H9 (cell line): ENCODE measurements around the gene FOXB1. TPM values are rescaled to one million over a fixed set of nuclear protein-coding genes. Genes with fewer than 3 reads are reported as not detected.

Source experiments
- DNase-seq: peaks from one replicate; pipeline ENCODE4 v3.0.0-alpha.2; 2017
- H2AFZ ChIP-seq: one replicate; pipeline ENCODE4 v1.6.1; 2013; ENCODE audit warnings: mild to moderate bottlenecking, low read length, control low read depth, moderate library complexity
- H2AK5ac ChIP-seq: 2 replicates; pipeline ENCODE4 v1.6.1; 2013; ENCODE audit warnings: low read length, control low read depth, mixed read lengths; ENCODE audit not compliant: insufficient read length
- H2BK120ac ChIP-seq: one replicate; pipeline ENCODE4 v1.6.1; 2013; ENCODE audit warnings: low read depth, mild to moderate bottlenecking, low read length, control low read depth, inconsistent platforms; ENCODE audit not compliant: poor library complexity, severe bottlenecking
- H2BK12ac ChIP-seq: 2 replicates; pipeline ENCODE4 v1.6.1; 2013; ENCODE audit warnings: low read length, control low read depth, mixed read lengths, low read depth; ENCODE audit not compliant: insufficient read length
- H2BK15ac ChIP-seq: 2 replicates; pipeline ENCODE4 v1.6.1; 2013; ENCODE audit warnings: low read depth, low read length, control low read depth
- H2BK20ac ChIP-seq: one replicate; pipeline ENCODE4 v1.6.1; 2013; ENCODE audit warnings: low read depth, mild to moderate bottlenecking, low read length, control low read depth, inconsistent platforms; ENCODE audit not compliant: poor library complexity, severe bottlenecking
- H2BK5ac ChIP-seq: 2 replicates; pipeline ENCODE4 v1.6.1; 2013; ENCODE audit warnings: low read length, control low read depth, mixed read lengths; ENCODE audit not compliant: insufficient read length
- H3K14ac ChIP-seq: 2 replicates; pipeline ENCODE4 v1.6.1; 2013; ENCODE audit warnings: low read length, control low read depth; ENCODE audit not compliant: insufficient read depth
- H3K18ac ChIP-seq: 2 replicates; pipeline ENCODE4 v1.6.1; 2013; ENCODE audit warnings: low read depth, mild to moderate bottlenecking, mixed read lengths, low read length, control low read depth; ENCODE audit not compliant: insufficient read length
- H3K23ac ChIP-seq: 2 replicates; pipeline ENCODE4 v1.6.1; 2013; ENCODE audit warnings: low read length, control low read depth, mixed read lengths, low read depth; ENCODE audit not compliant: insufficient read length
- H3K23me2 ChIP-seq: 2 replicates; pipeline ENCODE4 v1.6.1; 2013; ENCODE audit warnings: low read depth, mild to moderate bottlenecking, mixed read lengths, low read length, control low read depth; ENCODE audit not compliant: insufficient read length, poor library complexity, severe bottlenecking
- H3K27ac ChIP-seq: 2 replicates; pipeline ENCODE4 v1.5.1; 2013; ENCODE audit warnings: low read length, control low read depth, mixed read lengths, low read depth; ENCODE audit not compliant: insufficient read length
- H3K27me3 ChIP-seq: 2 replicates; pipeline ENCODE4 v1.6.1; 2013; ENCODE audit warnings: low read length, control low read depth, inconsistent platforms; ENCODE audit not compliant: insufficient read depth
- H3K4ac ChIP-seq: 2 replicates; pipeline ENCODE4 v1.6.1; 2013; ENCODE audit warnings: low read depth, mild to moderate bottlenecking, control low read depth, inconsistent platforms, low read length, moderate library complexity
- H3K4me1 ChIP-seq: 2 replicates; pipeline ENCODE4 v1.6.1; 2013; ENCODE audit warnings: low read length, control low read depth, inconsistent platforms; ENCODE audit not compliant: insufficient read depth
- H3K4me2 ChIP-seq: 2 replicates; pipeline ENCODE4 v1.6.1; 2013; ENCODE audit warnings: low read length, control low read depth, mixed read lengths; ENCODE audit not compliant: insufficient read length, insufficient read depth
- H3K56ac ChIP-seq: 2 replicates; pipeline ENCODE4 v1.6.1; 2013; ENCODE audit warnings: low read depth, mild to moderate bottlenecking, mixed read lengths, low read length, control low read depth; ENCODE audit not compliant: insufficient read length
- H3K79me1 ChIP-seq: 2 replicates; pipeline ENCODE4 v1.6.1; 2013; ENCODE audit warnings: low read depth, mild to moderate bottlenecking, moderate library complexity, low read length, control low read depth, inconsistent platforms; ENCODE audit not compliant: insufficient read depth, poor library complexity, severe bottlenecking
- H3K79me2 ChIP-seq: 2 replicates; pipeline ENCODE4 v1.6.1; 2013; ENCODE audit warnings: low read length, control low read depth, inconsistent platforms; ENCODE audit not compliant: insufficient read depth
- H3K9ac ChIP-seq: 2 replicates; pipeline ENCODE4 v1.6.1; 2013; ENCODE audit warnings: low read length, control low read depth, mixed read lengths; ENCODE audit not compliant: insufficient read length; ENCODE audit errors: extremely low read depth
- H3K9me3 ChIP-seq: one replicate; pipeline ENCODE4 v1.6.1; 2013; ENCODE audit warnings: low read depth, low read length, inconsistent platforms; ENCODE audit not compliant: control insufficient read depth
- H3T11ph ChIP-seq: one replicate; pipeline ENCODE4 v1.6.1; 2013; ENCODE audit warnings: mild to moderate bottlenecking, low read length, control low read depth, inconsistent platforms
- H4K20me1 ChIP-seq: one replicate; pipeline ENCODE4 v1.6.1; 2013; ENCODE audit not compliant: control insufficient read depth, insufficient read length, insufficient read depth
- H4K5ac ChIP-seq: 2 replicates; pipeline ENCODE4 v1.6.1; 2013; ENCODE audit warnings: low read depth, mild to moderate bottlenecking, mixed read lengths, low read length, control low read depth; ENCODE audit not compliant: insufficient read length
- H4K8ac ChIP-seq: replicated peaks from 2 replicates; pipeline ENCODE4 v1.6.1; 2013; ENCODE audit warnings: low read length, control low read depth, mixed read lengths, low read depth; ENCODE audit not compliant: insufficient read length
- H4K91ac ChIP-seq: 2 replicates; pipeline ENCODE4 v1.6.1; 2013; ENCODE audit warnings: low read depth, mild to moderate bottlenecking, moderate library complexity, mixed read lengths, low read length, control low read depth; ENCODE audit not compliant: insufficient read length
- H3K27ac Mint-ChIP-seq, 3 experiments: 2 replicates in 2 of 3; 3 replicates in 1 of 3; pipeline ENCODE4 v1.8.0; 2020 to 2021; ENCODE audit warnings: mixed read lengths in 3 of 3, mild to moderate bottlenecking in 1 of 3, moderate library complexity in 1 of 3
- H3K27me3 Mint-ChIP-seq: 2 replicates; pipeline ENCODE4 v1.8.0; 2021; ENCODE audit warnings: low read depth, mild to moderate bottlenecking, moderate library complexity, mixed read lengths
- H3K36me3 Mint-ChIP-seq, 3 experiments: 2 replicates in 2 of 3; 3 replicates in 1 of 3; pipeline ENCODE4 v1.8.0; 2020 to 2021; ENCODE audit warnings: low read depth in 3 of 3, mixed read lengths in 3 of 3; ENCODE audit not compliant: insufficient read depth in 1 of 3
- H3K4me1 Mint-ChIP-seq, 2 experiments: 2 replicates each; pipeline ENCODE4 v1.8.0; 2020; ENCODE audit warnings: mixed read lengths in 2 of 2
- H3K4me3 Mint-ChIP-seq, 2 experiments: 2 replicates in 1 of 2; 3 replicates in 1 of 2; pipeline ENCODE4 v1.8.0; 2020 to 2021; ENCODE audit warnings: mild to moderate bottlenecking in 2 of 2, mixed read lengths in 2 of 2, moderate library complexity in 1 of 2
- H3K9me3 Mint-ChIP-seq, 2 experiments: 2 replicates in 1 of 2; 3 replicates in 1 of 2; pipeline ENCODE4 v1.8.0; 2020; ENCODE audit warnings: mild to moderate bottlenecking in 2 of 2, mixed read lengths in 2 of 2, moderate library complexity in 1 of 2
- CTCF ChIP-seq: fragments of 200-600 bp; sonication (generic); conservative IDR thresholded peaks from 3 replicates; pipeline ENCODE4 v1.8.0; 2021; ENCODE audit warnings: antibody characterized with exemption, mild to moderate bottlenecking
- total RNA-seq: library from RNA; stranded (reverse); gene quantifications from 2 replicates; pipeline ENCODE4 v1.2.1, GENCODE V29; 2021

The FOXB1 gene
- total RNA-seq, 1 experiment from 2014 or later = 3.5 TPM

GRCh38 chr15:59958288-59958687 lies 45.8 kb upstream of the FOXB1 start:
- no peak overlapping the region for H3K23ac ChIP-seq
- no peak overlapping the region for H3K4me2 ChIP-seq
- H3K27me3 ChIP-seq = no peaks in the 10 kb centered on the region
- H3K56ac ChIP-seq = no peak overlapping the region
- H4K20me1 ChIP-seq = no peaks in the 10 kb centered on the region
- Mint-ChIP-seq H3K4me1 (peaks cover 4 to 5% of the 10 kb centered on the region in 2 experiments), H3K27ac (no peak overlapping the region), H3K27me3 (no peaks in the 10 kb centered on the region; the same call in 1 of the 2 replicates), H3K4me3 (no peak overlapping the region), H3K36me3 (peaks cover 5 to 22% (median 11%) of the 10 kb centered on the region in 3 experiments), H3K9me3 (peaks cover 14 to 33% of the 10 kb centered on the region in 2 experiments)
- H3T11ph ChIP-seq = no peak overlapping the region
- no peak for DNase-seq
- H3K9me3 ChIP-seq = peaks cover 7% of the 10 kb centered on the region
- H3K18ac ChIP-seq = no peak overlapping the region
- no peaks in the 10 kb centered on the region for H3K79me2 ChIP-seq
- H3K14ac ChIP-seq = no peak overlapping the region
- H2BK12ac ChIP-seq = no peak overlapping the region
- no peak overlapping the region for H2AFZ ChIP-seq
- no peak overlapping the region for H2AK5ac ChIP-seq
- no peak overlapping the region for H4K5ac ChIP-seq
- H3K79me1 ChIP-seq = no peaks in the 10 kb centered on the region
- H2BK120ac ChIP-seq = no peak overlapping the region
- no peak overlapping the region for H4K8ac ChIP-seq
- H3K4me1 ChIP-seq = no peaks in the 10 kb centered on the region
- H3K23me2 ChIP-seq = no peaks in the 10 kb centered on the region
- H2BK20ac ChIP-seq = no peak overlapping the region
- no peak overlapping the region for H3K27ac ChIP-seq
- H2BK15ac ChIP-seq = no peak overlapping the region
- no peak for TF ChIP-seq CTCF
- H4K91ac ChIP-seq = no peak overlapping the region
- no peak overlapping the region for H3K4ac ChIP-seq
- H2BK5ac ChIP-seq = no peak overlapping the region
- no peak overlapping the region for H3K9ac ChIP-seq
